ENCODE results near the gene NKX6-1.

The NKX6-1 gene

GRCh38 chr4:84498203-84498934 lies 723 bp downstream of the NKX6-1 start:
- DNase-seq = no peak

DNA sequence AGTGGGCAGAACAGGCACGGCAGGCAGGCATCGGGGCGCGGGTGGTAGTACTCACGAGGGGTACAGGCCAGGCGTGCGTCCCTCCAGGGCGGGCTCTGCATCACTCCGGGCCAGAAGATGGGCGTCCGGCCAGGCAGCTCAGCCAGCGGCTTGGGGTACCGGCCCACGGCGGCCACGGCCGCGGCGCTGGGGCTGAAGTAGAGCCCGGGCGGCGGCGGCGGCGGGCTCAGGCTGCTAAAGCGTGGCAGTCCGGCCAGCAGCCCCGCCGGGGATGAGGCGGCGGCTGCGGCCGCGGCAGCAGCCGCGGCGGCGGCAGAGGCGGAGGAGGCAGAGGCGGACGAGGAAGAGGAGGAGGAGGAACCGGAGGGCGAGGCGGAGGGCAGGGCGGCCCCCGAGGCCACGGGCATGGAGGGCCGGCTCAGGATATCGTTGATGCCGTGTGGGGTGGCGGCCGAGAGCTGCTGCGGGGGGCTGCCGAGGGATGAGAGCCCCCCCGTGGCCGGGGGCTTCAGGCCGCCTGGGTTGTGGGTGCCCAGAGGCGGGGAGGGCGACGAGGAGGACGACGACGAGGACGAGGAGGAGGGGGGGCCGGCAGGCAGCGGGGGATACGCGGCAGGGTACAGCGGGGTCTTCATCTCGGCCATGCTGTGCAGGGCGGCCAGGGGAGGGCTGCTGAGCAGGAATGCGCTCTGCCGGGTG lies 1.4 kb downstream of the NKX6-1 start:
- DNase-seq = no peak

DNA sequence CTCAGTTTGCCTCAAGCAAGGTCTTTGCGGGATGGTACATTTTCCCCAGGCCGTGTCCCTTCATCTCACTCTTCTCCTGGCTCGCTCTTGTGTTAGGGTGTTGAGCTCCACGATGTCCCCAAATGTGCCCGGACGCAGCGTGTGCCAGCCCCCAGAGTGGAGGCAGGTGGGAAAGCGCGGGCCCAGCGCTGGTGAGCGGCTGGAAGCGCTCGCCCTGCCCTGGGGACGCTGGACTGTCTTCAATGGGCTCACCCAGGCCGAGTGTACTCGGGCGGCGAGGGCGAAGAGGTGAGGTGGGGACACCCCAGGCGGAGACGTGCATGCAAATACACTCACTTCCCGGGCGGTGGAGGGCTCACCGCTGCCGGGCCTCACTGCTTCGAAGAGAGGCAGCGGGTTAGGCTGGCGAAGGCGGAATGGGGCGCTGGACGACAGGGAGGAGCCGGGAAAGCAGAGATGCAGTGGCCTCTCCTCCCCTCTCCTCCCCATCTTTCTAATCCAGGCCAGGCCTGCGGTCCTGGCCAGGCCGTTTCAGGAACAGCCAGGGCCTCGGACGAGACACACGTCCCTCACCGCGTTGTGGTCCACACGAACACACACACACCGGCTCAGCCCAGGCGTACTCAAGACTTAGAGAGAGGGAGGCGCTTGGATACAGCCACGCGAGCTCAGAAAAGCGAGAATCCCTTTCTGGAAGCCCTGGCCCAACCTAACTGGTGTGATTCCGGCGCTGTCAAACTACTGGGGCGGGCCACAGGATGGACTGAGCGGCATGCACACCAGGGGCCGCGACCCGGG lies 2.2 kb downstream of the NKX6-1 start:
- no peak for DNase-seq

GRCh38 chr4:84496331-84496705 lies 2.8 kb downstream of the NKX6-1 start:
- DNase-seq = no peak

- no peak for DNase-seq
These were observed 3.3 kb downstream of the NKX6-1 start for GRCh38 chr4:84495794-84496261.

- no peak for DNase-seq
These were observed 3.8 kb downstream of the NKX6-1 start for GRCh38 chr4:84495118-84495793.

DNA sequence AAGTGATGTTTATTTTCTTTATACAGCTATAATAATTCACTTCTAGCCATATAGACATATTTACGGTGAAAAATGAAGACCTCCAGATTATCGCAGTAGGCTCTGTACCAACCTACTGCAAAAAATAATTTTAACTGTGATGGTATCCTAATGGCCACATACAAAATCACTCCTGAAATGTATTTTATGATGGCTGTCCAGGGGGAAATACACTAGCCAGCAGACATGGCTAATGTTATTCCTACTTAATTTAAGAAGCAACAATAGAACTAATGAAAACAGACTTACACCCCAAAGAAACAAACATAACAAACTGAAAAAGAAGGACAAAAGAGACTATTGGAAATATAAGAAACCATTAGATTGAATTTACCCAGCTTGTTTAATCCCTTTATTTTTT lies 4.6 kb downstream of the NKX6-1 start:
- no peak for DNase-seq

GRCh38 chr4:84494076-84494475 lies 5.0 kb downstream of the NKX6-1 start:
- DNase-seq = no peak

- DNase-seq = no peak
These were observed 5.8 kb downstream of the NKX6-1 start for GRCh38 chr4:84493092-84493850.

- no peak for DNase-seq
These were observed 6.4 kb downstream of the NKX6-1 start for GRCh38 chr4:84492737-84493091.

DNA sequence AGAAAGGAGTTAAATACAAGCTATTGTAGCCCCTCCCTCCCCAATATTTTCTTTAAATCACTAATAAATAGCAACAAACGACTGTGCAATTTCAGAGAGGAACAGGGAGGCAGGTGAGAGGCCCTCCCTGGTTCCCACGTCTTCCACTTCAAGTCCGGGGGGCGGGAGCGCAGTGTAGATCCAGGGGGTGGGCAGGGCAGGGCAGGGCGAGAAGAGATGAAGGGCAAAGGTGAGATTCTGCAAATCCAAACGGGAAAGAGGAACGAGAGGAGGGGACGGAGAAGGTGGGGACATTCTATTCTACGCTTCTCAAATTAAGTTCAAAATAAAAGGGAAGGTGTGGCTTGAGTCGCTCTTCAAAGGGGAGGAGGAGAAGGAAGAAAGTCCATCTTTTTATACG lies 6.8 kb downstream of the NKX6-1 start:
- DNase-seq = no peak

- no peak for DNase-seq
These were observed 7.6 kb downstream of the NKX6-1 start for GRCh38 chr4:84491481-84491880.

GRCh38 chr4:84490663-84491062 lies 8.4 kb downstream of the NKX6-1 start:
- no peak for DNase-seq

DNA sequence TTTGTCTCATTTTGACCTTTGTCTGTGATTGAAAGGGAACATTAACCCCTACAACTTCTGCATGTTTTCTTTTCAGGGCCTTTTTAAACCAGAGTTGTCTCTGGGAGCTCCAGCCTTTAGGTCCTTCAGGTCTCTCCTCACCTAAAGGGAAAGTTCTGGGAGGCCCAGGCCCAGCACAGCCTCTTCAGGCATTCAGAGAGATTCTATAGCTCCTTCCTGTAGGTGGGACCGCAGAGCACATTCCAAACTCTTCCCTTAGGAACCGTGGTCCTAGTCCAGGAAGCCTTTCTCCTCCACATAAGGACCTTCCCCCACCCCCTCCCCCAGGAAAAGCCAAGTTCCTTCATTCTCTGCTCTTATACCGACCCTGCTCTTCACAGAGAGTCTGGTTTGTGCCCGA lies 14.9 kb downstream of the NKX6-1 start:
- DNase-seq = no peak

GRCh38 chr4:84483688-84484087 lies 15.4 kb downstream of the NKX6-1 start:
- DNase-seq = no peak

DNA sequence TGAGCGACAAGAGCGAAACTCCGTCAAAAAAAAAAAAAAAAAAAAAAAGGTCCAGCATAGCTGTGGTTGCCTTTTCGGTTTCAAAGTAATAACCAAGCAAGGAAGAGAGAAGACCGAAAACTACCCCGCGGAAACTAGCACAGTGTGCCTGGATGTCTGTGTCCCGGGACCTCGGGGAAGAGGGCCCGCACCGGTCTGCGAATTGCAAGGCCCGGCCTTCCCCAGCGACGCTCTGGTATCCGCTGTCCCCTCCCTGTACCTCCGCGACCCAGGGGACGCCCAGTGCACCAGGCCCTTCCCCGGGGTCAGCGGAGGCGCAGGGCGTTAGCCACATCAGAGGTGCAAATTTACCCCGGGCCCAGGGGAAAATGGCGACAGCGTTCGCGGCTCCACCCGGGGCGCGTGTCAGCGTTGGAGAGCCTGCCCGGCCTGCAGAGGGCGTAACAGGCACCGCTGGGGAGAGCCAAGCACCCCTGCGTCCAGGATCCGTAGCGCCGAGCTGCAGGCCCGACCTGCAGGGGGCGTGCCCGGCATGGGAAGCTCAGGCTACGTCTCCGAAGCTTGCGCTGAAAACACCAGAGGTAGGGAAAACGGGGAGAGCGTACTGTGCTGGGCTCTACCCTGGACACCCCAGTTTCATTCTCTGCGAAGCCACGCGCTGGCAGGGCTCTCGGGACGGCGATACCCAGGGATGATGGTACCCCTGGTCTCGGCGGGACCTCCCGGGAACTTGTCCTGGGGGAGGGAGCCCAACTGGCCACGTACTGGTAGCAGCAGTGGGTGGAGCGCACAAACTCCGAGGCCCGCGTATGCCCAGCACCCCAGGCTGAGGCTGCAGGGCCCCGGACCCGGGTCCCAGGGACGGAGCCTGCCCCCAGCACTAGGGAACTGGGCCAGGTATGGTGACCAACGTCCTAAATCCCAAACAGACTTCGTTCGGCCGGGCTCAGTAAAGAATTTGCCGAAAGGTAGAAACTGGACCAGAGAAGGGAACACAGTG lies 16.2 kb downstream of the NKX6-1 start:
- DNase-seq = no peak

DNA sequence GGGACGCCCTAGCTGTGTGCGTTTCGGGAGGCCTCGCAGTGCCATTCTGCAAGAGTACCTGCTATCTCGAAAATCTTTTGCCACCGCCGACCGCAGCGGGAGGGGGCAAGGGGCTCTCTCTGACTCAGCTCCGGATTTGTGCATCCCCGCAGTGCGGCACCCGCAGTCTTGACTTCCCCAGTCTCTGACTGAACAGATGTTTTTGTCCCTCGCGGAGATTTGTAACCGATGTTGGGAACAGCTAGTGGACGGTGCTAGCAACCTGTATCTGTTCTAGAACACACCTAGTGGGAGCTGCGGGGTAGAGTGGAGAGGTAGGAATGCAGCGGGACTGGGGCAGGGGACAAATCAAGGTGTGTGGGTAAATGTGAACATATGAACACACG lies 17.2 kb downstream of the NKX6-1 start:
- DNase-seq = no peak

- no peak for DNase-seq
These were observed 17.8 kb downstream of the NKX6-1 start for GRCh38 chr4:84481077-84481859.

GRCh38 chr4:84480082-84480481 lies 19.0 kb downstream of the NKX6-1 start:
- peak; percentile 38 for DNase-seq

GRCh38 chr4:84479663-84480062 lies 19.4 kb downstream of the NKX6-1 start:
- peak; percentile 51 for DNase-seq

Measured in OCI-M1 (cell line).